GM18498 (cell line): ENCODE results near the gene SLC39A8.
A peak's percentile ranks its signal among the peaks of the same experiment; 100 is the strongest.
"Not testable (repeated sequence)": the region's sequence is repeated elsewhere in the genome, so short reads cannot be mapped to it uniquely, and the experiment has no call there.

ENCODE experiments used
- ATAC-seq: cut with Tn5 transposase; IDR thresholded peaks from one replicate; pipeline ENCODE4 v1.9.1; 2021; ENCODE audit warnings: mild to moderate bottlenecking, moderate library complexity; ENCODE audit not compliant: unreplicated experiment

The SLC39A8 gene

DNA sequence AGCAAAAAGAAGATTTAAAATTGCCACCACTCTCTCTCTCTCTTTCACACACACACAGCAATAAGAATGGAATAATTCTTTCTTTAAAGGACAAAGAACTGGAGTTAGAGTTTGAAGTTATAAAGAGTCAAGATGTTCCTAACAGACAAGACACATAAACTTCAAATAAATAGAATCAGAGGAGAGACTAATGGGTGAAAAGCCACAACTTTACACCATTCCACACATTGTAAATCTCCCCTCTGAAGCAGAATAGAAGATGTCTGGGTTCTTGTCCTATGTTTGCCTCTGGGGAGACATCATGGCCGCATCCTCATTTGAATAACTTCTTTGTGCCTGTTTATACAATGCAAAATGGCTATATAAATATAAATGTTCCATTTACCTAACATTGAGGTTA is 39.6 kb downstream of the SLC39A8 start:
- no peak for ATAC-seq

DNA sequence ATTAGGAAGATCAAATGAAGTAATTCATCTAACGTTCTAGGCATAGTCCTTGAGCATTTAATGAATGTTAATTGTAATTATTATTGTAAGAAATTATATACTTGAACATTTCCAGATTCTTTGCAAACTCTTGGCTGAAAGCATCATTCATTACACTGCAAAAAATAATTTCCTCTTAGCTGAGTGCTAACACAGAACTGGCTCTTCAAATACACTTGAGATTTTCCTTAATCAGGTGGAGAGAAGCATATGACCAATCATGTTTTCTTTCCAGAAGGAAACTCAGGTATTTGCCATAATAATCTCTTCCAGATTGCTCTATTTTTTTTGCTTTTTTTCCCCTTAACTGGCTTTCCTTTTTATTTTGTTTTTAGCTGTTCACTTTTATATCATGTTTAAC is 42.5 kb downstream of the SLC39A8 start:
- no peak for ATAC-seq

DNA sequence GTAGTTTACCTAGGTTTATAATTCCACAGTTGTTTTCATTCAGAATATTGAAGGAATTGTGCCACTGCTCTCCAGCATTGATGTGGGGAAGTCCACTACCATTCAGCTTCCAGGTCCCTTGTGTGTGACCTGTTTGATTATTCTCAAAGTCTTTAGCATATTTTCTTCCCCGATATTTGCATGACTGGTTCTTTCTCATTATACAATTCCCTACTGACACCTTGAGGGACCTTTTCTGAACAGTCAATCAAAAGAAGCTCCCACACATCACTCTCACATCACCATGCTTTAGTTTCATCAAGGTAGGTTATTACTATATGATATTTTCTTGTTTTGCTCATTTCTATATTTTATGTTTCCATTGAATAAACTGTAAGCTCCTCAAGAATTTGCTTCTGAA is 44.1 kb downstream of the SLC39A8 start:
- no peak for ATAC-seq

DNA sequence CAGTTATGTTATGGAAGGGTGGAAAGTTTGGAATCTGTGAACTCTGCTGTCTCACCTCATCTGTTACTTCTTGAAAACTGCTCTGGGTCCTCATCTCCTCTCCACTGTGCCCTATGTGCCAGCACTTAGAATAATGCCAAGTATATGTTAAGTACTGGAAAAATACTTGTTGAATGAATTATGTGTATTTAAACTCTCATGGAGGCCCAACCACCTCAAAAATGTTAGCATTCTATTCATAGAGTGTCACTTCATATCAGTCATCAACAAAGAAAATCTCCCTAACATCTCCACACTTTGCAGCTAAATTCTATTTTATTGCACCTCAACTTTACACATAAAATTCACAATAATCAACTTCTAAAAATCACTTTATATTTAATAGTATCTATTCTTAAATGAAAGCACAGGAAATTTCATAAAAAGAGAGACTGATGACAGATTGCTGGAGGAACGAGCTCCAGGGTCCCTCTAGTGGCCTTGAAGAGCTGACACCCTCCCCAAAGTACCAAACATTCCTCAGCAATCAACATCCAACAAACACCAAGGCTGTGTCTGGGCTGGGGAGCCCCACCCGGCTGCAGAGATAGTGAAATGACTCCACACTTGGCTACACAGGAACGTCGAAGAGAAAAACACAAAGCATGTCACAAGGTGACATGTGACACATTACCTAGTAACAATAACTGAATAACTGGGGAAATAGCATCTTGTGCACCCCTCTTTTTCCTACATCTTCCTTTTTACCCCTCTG is 45.8 kb downstream of the SLC39A8 start:
- ATAC-seq = peak; percentile 91

DNA sequence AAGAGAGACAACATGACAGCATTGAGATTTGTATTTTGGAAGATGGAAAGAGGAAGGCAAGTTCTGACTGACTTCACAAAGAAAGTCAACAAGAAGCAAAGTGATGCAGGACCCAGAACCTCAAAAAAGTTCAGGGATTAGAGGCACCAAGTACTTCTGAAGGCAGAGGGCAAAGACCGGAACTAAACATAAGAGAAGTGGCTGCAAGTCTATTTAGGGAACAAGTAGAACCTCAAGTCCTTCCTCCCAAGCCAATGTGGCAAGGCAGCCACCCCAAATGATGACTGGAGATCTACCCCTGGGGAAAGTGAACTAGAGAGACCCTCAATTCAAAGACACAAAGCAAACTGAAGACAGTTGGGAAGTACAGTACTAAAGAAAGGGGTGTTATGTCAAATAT is 46.6 kb downstream of the SLC39A8 start:
- ATAC-seq = no peak

DNA sequence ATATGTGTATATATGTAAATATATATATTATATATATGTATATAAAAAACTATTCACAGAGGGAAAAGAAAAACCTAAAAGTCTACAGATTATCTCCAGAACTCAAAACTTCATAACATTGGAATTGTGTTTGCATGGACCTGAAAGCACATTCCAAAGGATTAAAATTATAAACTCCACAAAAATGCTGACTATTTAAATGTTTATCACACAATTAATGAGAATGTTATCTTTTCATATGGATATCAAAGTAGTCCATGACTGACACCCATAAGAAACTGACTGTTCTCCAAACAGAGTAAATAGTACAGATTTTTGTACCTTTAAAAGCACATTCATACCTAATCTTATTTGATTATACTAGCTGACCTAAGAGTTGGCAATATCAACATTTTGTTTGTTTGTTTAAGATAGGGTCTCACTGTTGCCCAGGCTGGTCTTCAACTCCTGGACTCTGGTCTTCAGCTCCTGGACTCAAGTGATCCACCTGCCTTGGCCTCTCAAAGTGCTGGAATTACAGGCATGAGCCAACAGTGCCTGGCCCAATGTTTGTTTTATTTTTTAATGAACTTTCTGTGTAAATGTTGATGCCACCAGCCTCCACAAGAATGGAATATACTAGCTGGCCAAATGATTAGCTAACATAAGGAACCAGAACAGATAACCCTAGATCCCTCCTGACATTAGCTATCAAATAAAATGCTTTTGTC is 50.0 kb downstream of the SLC39A8 start:
- ATAC-seq = no peak

DNA sequence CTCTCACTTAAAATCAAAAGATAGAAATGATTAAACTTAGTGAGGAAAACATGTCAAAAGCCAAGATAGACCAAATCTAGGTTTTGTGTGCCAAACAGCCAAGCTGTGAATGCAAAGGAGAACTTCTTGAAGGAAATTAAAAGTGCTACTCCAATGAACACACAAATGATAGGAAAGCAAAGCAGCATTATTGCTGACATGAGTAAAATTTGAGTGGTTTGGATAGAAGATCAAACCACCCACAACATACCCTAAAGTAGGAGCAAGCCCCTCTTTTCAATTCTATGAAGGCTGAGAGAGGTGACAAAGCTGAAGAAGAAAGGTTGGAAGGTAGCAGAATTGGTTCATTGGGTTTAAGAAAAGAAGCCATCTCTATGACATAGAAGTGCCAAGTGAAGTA is 56.8 kb downstream of the SLC39A8 start:
- no peak for ATAC-seq

DNA sequence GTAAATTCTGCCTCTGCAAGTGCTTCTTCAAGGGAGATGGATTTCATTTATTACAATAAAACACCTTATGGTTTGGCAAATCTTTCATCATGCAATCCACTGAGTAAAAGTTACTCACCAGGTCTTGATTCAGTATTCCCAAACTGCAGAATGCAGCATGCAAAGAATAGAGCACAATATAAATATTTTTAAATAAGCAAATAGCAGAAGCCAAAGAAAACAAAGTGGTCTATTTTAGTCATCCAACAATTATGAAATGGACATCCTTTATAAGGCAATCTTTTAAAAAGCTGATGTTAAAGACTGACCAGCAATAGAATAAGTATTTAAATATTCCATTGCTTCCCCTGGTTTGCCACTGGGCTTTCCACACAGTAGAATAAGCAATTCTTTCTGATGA is 59.5 kb downstream of the SLC39A8 start:
- no peak for ATAC-seq

DNA sequence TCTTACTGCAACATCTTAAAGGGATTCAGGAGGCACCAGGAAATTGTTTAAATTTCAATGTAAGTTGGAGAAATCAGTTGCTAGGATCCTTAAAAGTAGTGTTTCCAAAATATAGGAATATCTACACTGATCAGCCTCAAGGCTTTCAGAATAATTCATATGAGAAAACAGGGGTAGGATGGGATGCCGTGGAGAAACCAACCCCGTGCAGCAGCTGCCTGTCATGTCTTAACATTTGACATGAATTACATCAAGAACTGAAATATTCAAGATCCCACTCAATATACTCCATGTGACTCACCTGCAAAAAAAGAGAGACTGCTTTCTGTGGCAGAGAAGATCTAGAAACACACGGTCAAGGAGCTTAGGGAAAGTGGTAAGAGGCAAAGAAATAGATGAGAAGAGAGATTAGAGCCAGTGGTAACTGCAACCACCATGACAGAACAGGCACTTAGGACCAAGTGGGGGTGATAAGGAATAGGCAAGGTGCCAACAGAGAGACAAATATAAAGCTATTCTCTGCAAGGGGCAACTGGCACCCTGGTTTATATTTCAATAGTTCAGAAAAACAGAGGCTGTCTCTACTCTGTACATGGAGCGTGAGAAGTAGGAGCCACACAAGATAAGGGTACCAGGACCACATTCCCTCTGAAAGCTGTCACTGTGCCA is 64.0 kb downstream of the SLC39A8 start:
- ATAC-seq = no peak

DNA sequence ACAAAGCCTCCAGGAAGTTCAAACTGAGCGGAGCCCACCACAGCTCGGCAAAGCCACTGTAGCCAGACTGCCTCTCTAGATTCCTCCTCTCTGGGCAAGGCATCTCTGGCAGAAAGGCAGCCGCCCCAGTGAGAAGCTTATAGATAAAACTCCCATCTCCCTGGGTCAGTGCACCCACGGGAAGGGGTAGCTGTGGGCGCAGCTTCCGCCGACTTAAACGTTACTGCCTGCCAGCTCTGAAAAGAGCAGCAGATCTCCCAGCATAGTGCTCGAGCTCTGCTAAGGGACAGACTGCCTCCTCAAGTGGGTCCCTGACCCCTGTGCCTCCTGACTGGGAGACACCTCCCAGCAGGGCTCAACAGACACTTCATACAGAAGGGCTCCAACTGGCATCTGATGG is 72.0 kb downstream of the SLC39A8 start:
- ATAC-seq = not testable (repeated sequence)

DNA sequence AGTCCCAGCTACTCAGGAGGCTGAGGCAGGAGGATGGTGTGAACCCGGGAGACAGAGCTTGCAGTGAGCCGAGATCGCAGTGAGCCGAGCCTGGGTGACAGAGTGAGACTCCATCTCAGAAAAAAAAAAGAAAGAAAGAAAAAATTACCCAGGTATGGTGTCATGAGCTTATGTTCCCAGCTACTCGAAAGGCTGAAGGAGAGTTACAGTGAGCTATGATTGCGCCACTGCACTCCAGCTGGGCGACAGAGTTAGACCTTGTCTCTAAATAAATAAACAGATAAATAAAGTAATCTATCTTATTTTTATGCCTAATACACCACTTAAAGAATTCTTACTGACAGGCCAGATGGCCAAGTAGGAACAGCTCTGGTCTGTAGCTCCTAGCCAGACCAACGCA is 73.0 kb downstream of the SLC39A8 start:
- no peak for ATAC-seq

DNA sequence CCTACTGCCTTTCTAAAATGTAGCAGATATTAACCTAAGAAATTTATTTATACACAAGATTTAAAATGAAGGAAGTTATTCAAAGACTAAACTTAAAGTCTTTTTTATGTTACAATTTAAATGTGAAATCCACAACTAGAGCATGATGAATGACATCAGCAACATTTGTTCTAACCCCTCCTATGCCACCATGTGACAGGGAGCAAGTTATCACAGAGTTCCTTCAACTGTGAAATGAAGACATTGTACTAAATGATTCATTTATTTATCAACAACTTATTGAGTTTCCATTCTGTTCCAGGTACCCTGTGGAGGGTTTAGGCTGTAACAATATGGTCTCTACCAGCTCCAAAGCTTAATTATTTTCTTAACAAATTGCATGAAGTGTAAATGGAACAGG is 76.9 kb downstream of the SLC39A8 start:
- no peak for ATAC-seq

DNA sequence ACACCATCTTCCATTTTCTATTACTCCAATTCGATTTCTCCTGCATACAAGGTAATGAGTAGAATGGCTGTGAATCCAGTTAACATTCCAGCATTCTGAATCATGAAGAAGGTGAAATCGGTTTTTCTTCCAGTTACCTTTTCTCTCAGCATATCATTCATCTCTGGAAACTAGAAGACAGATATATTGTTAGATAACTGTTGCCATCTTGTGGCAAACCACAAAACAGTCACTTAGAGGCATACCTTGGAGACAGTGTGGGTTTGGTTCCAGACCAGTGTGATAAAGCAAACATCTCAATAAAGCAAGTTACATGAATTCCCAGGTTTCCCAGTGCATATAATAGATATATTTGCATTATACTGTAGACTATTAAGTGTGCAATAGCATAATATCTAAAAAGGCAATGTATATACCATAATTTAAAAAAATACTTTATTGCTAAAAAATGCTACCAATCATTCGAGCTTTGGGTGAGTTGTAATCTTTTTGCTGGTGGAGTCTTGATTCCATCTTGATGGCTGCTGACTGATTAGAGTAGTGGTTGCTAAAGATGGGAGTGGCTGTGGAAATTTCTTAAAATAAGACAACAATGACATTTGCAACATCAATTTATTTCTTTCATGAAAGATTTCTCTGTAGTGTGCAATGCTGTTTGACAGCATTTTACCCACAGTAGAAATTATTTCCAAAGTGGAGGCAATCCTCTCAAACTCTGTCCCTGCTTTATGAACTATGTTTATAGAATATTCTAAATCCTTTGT is 82.1 kb downstream of the SLC39A8 start:
- peak; percentile 93 for ATAC-seq

DNA sequence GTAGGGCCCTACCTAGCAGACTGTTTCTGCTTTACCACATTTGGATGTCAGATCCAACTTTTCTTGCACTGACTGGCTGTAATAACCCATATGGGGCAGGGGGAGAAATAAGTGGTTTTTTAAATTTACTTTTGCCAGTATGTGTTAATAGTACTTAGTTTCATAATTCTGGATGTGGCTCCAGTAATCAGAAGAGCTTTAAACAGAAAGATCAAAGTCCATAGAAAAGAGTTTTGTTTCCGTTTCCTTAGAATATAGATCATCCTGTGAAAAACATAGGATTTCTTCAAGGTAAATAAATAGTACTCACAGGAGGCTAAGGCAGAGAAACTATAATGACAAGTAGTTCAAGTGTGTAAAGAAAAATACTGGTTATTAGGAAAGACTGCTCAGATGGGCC is 85.6 kb downstream of the SLC39A8 start:
- ATAC-seq = no peak

DNA sequence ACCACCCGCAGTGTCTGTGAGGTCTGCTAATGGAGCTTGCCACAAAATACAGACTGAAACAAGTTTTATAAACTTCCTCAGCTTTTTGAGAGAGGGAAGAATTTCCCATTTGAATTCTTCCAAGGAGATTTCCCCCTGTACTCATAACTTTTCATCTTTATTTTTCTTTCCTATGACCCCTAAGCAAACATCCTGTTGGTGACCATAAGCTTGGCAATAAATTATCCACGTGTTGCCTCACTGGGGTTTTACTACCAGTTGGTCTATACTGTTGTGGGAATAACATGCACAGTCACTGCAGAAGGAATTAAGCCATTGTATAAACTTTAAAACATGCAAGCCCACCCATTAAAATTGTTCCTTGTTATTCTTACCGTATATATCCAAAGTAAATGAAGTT is 86.2 kb downstream of the SLC39A8 start:
- ATAC-seq = no peak

DNA sequence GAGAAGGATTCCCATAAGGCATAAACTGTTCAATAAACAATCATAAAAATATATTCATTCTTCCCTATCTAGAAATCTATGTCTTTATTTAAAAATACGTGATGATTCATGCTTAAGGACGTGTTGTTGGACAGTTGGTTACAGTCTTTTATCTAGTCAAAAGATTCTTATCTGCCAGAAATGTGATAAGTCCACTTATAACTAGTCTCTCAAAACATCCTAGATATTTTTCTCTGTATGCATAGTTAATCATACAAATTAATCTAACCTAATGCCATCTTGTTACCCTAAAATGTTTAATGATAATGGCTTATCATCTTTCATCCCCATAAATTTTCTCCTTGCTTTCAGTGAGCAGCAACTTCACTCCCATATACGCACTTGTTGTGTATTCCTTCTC is 89.0 kb downstream of the SLC39A8 start:
- ATAC-seq = no peak

DNA sequence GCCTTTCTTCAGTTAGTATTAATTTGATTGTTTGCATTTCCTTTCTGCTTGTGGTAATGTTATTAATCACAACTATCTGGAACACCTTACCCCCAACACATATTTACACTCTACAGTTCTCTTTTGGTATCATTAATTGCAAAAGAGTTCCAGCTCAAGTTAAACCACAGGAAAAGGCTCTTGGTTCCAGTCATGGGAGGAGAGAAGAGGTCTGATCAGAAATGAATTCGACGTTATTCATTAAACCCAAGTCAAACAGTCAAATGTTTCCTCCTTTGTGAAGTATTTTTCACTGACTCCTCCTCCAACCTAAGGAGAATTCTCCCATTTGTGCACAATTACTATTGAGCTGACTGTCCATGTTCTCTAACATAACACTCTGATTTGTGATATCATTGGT is 91.4 kb downstream of the SLC39A8 start:
- no peak for ATAC-seq

DNA sequence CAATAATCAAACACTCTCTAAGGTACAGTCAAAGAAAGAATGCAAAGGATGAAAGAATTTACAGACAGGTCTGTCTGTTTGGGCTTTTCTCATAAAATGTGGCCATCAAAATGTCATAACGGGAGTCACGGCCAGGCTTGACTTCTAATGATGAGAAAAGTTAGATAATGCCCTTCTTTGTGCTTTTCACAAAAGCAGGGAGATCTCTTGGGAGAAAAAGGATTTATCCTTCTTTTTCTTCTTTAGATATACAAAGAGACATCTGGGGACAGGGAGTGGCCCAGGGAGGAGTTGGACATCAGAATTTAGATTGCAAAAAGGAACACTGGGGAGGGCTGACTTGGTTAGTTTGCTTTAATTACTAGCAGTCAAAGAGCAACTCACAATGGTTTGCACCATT is 93.1 kb downstream of the SLC39A8 start:
- ATAC-seq = no peak

DNA sequence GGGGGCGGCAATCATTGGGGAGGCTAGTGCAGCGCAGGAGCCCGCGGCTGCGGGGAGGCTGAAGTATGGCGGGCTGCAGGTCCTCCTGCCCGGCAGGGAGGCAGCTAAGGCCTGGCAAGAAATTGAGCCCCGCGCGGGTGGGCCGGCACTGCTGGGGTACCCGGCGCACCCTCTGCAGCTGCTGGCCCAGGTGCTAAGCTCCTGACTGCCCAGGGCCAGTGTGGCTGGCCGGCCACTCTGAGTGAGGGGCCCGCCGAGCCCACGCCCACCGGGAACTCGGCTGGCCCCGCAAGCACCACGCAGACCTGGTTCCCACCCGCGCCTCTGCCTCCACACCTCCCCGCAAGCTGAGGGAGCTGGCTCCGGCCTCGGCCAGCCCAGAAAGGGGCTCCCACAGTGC is 94.9 kb downstream of the SLC39A8 start:
- no peak for ATAC-seq

DNA sequence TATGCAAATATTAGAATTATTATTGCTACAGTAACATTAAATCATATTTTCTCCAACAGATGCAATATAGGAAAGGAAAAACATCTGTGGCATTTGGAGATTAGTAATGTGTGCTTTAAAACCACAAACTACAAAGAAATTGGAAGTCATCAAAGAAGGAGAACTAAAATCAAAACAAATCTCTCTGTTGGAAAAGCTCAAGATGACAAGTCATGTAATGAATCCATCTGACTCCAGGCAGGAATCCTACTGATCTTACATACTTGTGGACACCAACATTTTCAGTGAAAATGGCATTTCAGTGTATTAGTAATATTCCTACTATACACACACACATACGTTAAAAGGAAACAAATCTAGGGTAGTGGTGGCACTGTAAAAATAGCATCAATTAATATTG is 98.2 kb downstream of the SLC39A8 start:
- ATAC-seq = no peak

DNA sequence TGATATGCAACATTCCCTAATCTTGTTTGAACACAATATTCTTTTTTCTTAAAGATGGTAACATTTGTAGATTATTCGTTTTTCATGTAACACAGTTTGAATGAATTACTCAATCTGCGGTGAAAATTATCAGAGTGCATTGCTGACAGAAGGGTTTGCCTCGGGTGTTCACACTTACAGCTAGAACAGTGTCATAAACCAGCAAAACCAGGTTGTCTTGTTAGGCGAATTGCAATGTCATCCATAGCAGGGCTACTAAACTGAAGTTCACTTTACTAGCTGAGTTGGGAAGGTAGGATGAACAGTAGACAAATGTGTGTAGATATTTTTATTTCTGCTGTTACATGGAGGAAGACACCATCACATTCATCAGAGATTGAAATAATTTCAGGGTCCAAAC is 98.9 kb downstream of the SLC39A8 start:
- no peak for ATAC-seq
